CD14-positive monocyte (primary cell): ENCODE data around the gene RIBC1. TPM values are rescaled to one million over a fixed set of nuclear protein-coding genes. Genes with fewer than 3 reads are reported as not detected.

Source experiments
- DNase-seq, 3 donors: peaks; one replicate each; pipeline ENCODE4 v3.0.0-alpha.2; 2011 to 2022
- H2AFZ ChIP-seq: 2 replicates; pipeline ENCODE4 v1.6.0; 2012; ENCODE audit warnings: mild to moderate bottlenecking, low read depth, low read length, inconsistent platforms; ENCODE audit not compliant: insufficient read depth, poor library complexity, severe bottlenecking
- H3K27ac ChIP-seq, 2 donors: 1 replicate in 1 of 2; 2 replicates in 1 of 2; pipeline ENCODE4 v1.5.1; 2012 to 2013; ENCODE audit warnings: low read length in 2 of 2, control low read depth in 1 of 2, inconsistent platforms in 1 of 2, low read depth in 1 of 2, mild to moderate bottlenecking in 1 of 2
- H3K27me3 ChIP-seq, 2 donors: one replicate each; pipeline versions ENCODE4 v1.6.0 to v1.6.1; 2011 to 2013; ENCODE audit warnings: low read length in 2 of 2; ENCODE audit not compliant: control insufficient read depth in 2 of 2, insufficient read depth in 2 of 2
- H3K36me3 ChIP-seq, 2 donors: replicated peaks in 1 of 2; 1 replicate in 1 of 2; 2 replicates in 1 of 2; pipeline versions ENCODE4 v1.5.1 to v1.6.1; 2012 to 2013; ENCODE audit warnings: low read length in 2 of 2, control low read depth in 1 of 2, inconsistent platforms in 1 of 2, mild to moderate bottlenecking in 1 of 2; ENCODE audit not compliant: insufficient read depth in 2 of 2, control insufficient read depth in 1 of 2
- H3K4me1 ChIP-seq, 2 donors: 1 replicate in 1 of 2; 2 replicates in 1 of 2; pipeline versions ENCODE4 v1.5.1 to v1.6.1; 2012 to 2013; ENCODE audit warnings: low read length in 2 of 2, control low read depth in 1 of 2, inconsistent platforms in 1 of 2, mild to moderate bottlenecking in 1 of 2, moderate library complexity in 1 of 2; ENCODE audit not compliant: insufficient read depth in 2 of 2, control insufficient read depth in 1 of 2
- H3K4me2 ChIP-seq: replicated peaks from 2 replicates; pipeline ENCODE3; 2012; ENCODE audit warnings: low read length, moderate library complexity, mild to moderate bottlenecking; ENCODE audit not compliant: poor library complexity, severe bottlenecking; ENCODE audit errors: extremely low read depth
- H3K4me3 ChIP-seq, 3 experiments: fragments of 200-600 bp in 1 of 3; sonication (generic) in 1 of 3; replicated peaks in 1 of 3; 1 replicate in 2 of 3; 2 replicates in 1 of 3; pipeline ENCODE4 v1.5.1; 2011 to 2013; ENCODE audit warnings: low read length in 3 of 3, mild to moderate bottlenecking in 3 of 3, control low read depth in 2 of 3, low read depth in 2 of 3, inconsistent platforms in 1 of 3, moderate library complexity in 1 of 3
- H3K79me2 ChIP-seq: 2 replicates; pipeline ENCODE4 v1.6.0; 2012; ENCODE audit warnings: mild to moderate bottlenecking, control low read depth, inconsistent platforms, low read length, moderate library complexity; ENCODE audit not compliant: insufficient read depth
- H3K9ac ChIP-seq: 2 replicates; pipeline ENCODE4 v1.6.0; 2017; ENCODE audit warnings: low read length, mild to moderate bottlenecking; ENCODE audit not compliant: insufficient read depth, poor library complexity, severe bottlenecking
- H3K9me3 ChIP-seq, 2 donors: replicated peaks in 1 of 2; 1 replicate in 1 of 2; 2 replicates in 1 of 2; pipeline versions ENCODE4 v1.5.1 to v1.6.1; 2012 to 2013; ENCODE audit warnings: low read length in 2 of 2, control low read depth in 1 of 2; ENCODE audit not compliant: control insufficient read depth in 1 of 2, insufficient read depth in 1 of 2
- H4K20me1 ChIP-seq: 2 replicates; pipeline ENCODE4 v1.6.0; 2012; ENCODE audit warnings: mild to moderate bottlenecking, low read length, control low read depth, moderate library complexity; ENCODE audit not compliant: insufficient read depth
- H3K27ac Mint-ChIP-seq, 7 donors: one replicate each; pipeline ENCODE4 v1.8.0; 2020; ENCODE audit warnings: mild to moderate bottlenecking in 7 of 7, mixed read lengths in 7 of 7, moderate library complexity in 6 of 7, inconsistent platforms in 2 of 7
- H3K27me3 Mint-ChIP-seq, 3 donors: one replicate each; pipeline ENCODE4 v1.8.0; 2021 to 2022; ENCODE audit warnings: low read depth in 3 of 3, mild to moderate bottlenecking in 3 of 3, mixed read lengths in 3 of 3, moderate library complexity in 3 of 3, inconsistent platforms in 1 of 3
- H3K36me3 Mint-ChIP-seq, 2 donors: one replicate each; pipeline ENCODE4 v1.8.0; 2020; ENCODE audit warnings: mixed read lengths in 2 of 2, inconsistent platforms in 1 of 2, mild to moderate bottlenecking in 1 of 2
- H3K4me1 Mint-ChIP-seq: one replicate; pipeline ENCODE4 v1.8.0; 2020; ENCODE audit warnings: mild to moderate bottlenecking, mixed read lengths
- H3K4me3 Mint-ChIP-seq, 2 donors: one replicate each; pipeline ENCODE4 v1.8.0; 2020; ENCODE audit warnings: mild to moderate bottlenecking in 2 of 2, mixed read lengths in 2 of 2, moderate library complexity in 1 of 2
- H3K9me3 Mint-ChIP-seq, 7 donors: one replicate each; pipeline ENCODE4 v1.8.0; 2020 to 2022; ENCODE audit warnings: mixed read lengths in 7 of 7, mild to moderate bottlenecking in 6 of 7, moderate library complexity in 6 of 7, inconsistent platforms in 2 of 7
- WGBS: methylation state at CpG from one replicate; pipeline ENCODE4 v1.1.5; 2013; ENCODE audit warnings: missing lambda C conversion rate; ENCODE audit not compliant: insufficient coverage; 5-methylcytosine and 5-hydroxymethylcytosine counted together
- intact Hi-C, 2 donors: fragments of 100-400 bp; cut with micrococcal nuclease; formaldehyde crosslinking; loops; one replicate each; pipeline versions ENCODE4 v1.15.0 to v1.15.1; 2023
- polyA plus RNA-seq, 3 donors: library from polyadenylated mRNA; depleted of rRNA in 1 of 3; unstranded in 2 of 3; stranded (reverse) in 1 of 3; fragments of 300-500 nt in 2 of 3; fragments of >200 nt in 1 of 3; fragmentation: Illumina TruSeq in 2 of 3; gene quantifications; 1 replicate in 2 of 3; 2 replicates in 1 of 3; pipeline ENCODE4 v1.2.3, GENCODE V29; 2012 to 2021
- TF ChIP-seq, protein P1 (sequence below): fragments of 200-600 bp; IDR thresholded peaks from one replicate; pipeline ENCODE4 v1.8.0; 2022; ENCODE audit warnings: antibody characterized with exemption, mild to moderate bottlenecking

Gene RIBC1
- polyA plus RNA-seq, 3 donors = 0.31 to 0.35 TPM; not detected in 1

DNA sequence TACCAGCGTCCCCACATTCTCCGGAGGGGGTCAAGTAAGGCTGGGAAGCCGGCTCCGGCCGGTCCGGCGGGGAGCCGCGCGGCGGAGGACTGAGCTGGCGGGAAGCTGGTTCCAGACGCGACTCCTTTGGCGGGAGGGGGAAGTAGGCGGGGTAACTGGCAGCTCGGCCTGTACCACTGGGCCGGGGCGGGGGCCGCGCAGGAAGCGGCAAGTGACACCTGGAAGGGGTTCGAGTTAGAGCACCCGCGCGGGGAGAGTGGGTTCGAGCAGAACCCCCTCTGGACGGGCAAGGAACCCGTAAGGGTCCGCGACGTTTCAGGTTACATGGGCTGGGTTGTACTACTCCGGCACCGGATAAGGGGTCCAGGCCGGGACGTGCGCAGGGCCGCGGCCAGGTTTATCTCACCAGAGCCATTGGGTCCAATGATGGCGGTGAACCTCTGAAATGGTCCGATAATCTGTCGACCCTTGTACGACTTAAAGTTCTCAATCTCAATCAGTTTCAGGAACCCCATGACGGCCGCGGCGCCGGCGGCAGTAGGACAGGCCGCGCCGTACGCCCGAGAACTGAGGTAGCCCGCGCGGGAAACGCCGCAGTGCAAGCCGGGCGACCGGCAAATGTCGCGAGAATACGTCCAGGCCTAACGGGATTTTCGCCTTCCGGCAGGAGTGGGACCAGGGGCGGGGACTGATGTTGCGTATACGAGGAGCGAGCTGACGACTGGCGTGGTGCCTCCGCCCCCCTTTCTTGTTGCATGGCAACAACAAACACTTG is 400 bp upstream of the RIBC1 start, which contains the start of gene SMC1A:
Gene SMC1A, minus strand, starts transcription at position 569 of the 775 bp plus-strand sequence. Its CDS starts 54 bp downstream, at position 515.
- peak; percentile 95 to 100 (median 97) for DNase-seq
- Mint-ChIP-seq H3K27ac (peak within 1 kb of the TSS; percentile 91 to 98 (median 96)), H3K36me3 (peaks cover 4 to 6% of the 10 kb centered on the region in 2 donors), H3K9me3 (peaks cover 0 to 3% (median 0%) of the 10 kb centered on the region in 7 donors), H3K27me3 (peaks cover 0 to 7% (median 0%) of the 10 kb centered on the region in 3 donors), H3K4me1 (peaks cover 23% of the 10 kb centered on the region), H3K4me3 (peak within 1 kb of the TSS; percentile 85 to 95)
- H3K9ac ChIP-seq = peak within 1 kb of the TSS; percentile 90
- H3K4me2 ChIP-seq = peak within 1 kb of the TSS; percentile 92
- intact Hi-C loops = no loop called here
- H3K9me3 ChIP-seq = no peaks in the 10 kb centered on the region
- peak within 1 kb of the TSS; percentile 97 for H2AFZ ChIP-seq
- H3K27ac ChIP-seq = peak within 1 kb of the TSS; percentile 90 to 95
- peaks cover 17 to 29% of the 10 kb centered on the region in 2 donors for H3K4me1 ChIP-seq
- TF ChIP-seq, protein P1, sequence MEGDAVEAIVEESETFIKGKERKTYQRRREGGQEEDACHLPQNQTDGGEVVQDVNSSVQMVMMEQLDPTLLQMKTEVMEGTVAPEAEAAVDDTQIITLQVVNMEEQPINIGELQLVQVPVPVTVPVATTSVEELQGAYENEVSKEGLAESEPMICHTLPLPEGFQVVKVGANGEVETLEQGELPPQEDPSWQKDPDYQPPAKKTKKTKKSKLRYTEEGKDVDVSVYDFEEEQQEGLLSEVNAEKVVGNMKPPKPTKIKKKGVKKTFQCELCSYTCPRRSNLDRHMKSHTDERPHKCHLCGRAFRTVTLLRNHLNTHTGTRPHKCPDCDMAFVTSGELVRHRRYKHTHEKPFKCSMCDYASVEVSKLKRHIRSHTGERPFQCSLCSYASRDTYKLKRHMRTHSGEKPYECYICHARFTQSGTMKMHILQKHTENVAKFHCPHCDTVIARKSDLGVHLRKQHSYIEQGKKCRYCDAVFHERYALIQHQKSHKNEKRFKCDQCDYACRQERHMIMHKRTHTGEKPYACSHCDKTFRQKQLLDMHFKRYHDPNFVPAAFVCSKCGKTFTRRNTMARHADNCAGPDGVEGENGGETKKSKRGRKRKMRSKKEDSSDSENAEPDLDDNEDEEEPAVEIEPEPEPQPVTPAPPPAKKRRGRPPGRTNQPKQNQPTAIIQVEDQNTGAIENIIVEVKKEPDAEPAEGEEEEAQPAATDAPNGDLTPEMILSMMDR = no peak
- peak within 1 kb of the TSS; percentile 58 to 93 (median 86) for H3K4me3 ChIP-seq
- H3K27me3 ChIP-seq = no peaks in the 10 kb centered on the region
- under 1% methylated on average over 29 of the region's 75 CpGs for WGBS
- H3K36me3 ChIP-seq = peaks cover 0 to 2% of the 10 kb centered on the region in 2 donors
- H3K79me2 ChIP-seq = peaks cover 49% of the 10 kb centered on the region
- peaks cover 47% of the 10 kb centered on the region for H4K20me1 ChIP-seq

DNA sequence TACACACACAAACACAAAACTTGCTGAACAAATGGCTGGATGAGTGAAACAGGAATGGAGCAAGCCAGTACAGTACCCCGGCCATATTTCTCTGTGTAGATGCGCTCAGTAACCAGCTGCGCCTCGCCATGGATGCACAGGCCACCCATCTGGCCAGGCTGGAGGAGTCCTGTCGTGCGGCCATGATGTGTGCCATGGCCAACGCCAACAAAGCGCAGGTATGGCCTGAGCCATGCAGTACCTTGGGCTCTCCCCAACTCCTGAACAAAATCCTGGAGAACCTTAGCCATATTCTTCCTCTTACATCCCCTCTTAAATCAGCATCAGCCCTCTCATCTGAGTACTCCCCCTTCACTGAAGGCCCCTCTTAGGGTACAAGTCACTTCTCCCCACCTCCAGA is 7.1 kb downstream of the RIBC1 start:
- WGBS = 100% methylated on average over 6 of the region's 8 CpGs

More for the DNA sequence above, 7.1 kb downstream of the RIBC1 start:
- H3K4me1 ChIP-seq = peaks cover 12 to 16% of the 10 kb centered on the region in 2 donors
- Mint-ChIP-seq H3K27ac (no peak overlapping the region), H3K4me3 (no peak overlapping the region), H3K36me3 (peaks cover 28 to 34% of the 10 kb centered on the region in 2 donors), H3K9me3 (peaks cover 0 to 7% (median 0%) of the 10 kb centered on the region in 7 donors), H3K27me3 (peaks cover 0 to 43% (median 0%) of the 10 kb centered on the region in 3 donors), H3K4me1 (peaks cover 11% of the 10 kb centered on the region)
- no peaks in the 10 kb centered on the region for H3K9me3 ChIP-seq
- intact Hi-C loops = no loop called here
- peaks cover 9% of the 10 kb centered on the region for H3K79me2 ChIP-seq
- H3K27ac ChIP-seq = no peak overlapping the region
- H3K4me2 ChIP-seq = no peak overlapping the region
- H3K4me3 ChIP-seq = no peak overlapping the region
- H4K20me1 ChIP-seq = no peaks in the 10 kb centered on the region
- TF ChIP-seq, protein P1 = no peak
- DNase-seq = no peak
- no peak overlapping the region for H2AFZ ChIP-seq
- H3K27me3 ChIP-seq = no peaks in the 10 kb centered on the region
- peaks cover 25 to 42% of the 10 kb centered on the region in 2 donors for H3K36me3 ChIP-seq
- no peak overlapping the region for H3K9ac ChIP-seq
